Measurements from ENCODE around the gene DYNC1LI2. TPM values are rescaled to one million over a fixed set of nuclear protein-coding genes. Genes with fewer than 3 reads are reported as not detected.

DYNC1LI2 gene
- total RNA-seq, 2 experiments from 2014 or later = 56.5 to 63.1 TPM

DNA sequence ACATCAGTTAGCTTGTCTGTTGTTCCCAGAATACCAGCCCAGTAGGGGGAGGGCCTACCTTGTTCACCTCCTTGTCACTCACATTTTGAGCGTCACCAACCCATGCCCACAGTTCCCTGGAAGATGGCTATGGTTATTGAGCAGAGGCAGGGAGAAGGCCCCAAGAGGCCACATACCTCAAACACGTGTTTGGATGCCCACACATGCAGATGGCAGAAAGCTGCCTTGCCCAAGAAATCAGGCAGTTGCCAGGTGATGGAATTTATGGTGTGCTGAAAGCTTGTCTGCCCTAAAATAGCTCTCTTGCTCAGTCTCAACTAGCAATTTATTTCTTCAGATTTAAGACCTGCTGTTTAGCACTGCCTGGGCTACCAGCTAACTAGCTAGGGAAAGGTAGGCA is 38.3 kb downstream of the DYNC1LI2 start:
- H3K27me3 Mint-ChIP-seq (ENCODE audit: low read depth) = peaks cover 11% of the 10 kb centered on the region
- H3K4me3 Mint-ChIP-seq = no peak overlapping the region
- no peaks in the 10 kb centered on the region for H3K9me3 Mint-ChIP-seq (ENCODE audit: insufficient read depth)
- ATAC-seq (no peak), DNase-seq (no peak)
- POLR2A ChIA-PET = no interaction called here
- H3K4me1 Mint-ChIP-seq (ENCODE audit: low read depth) = no peaks in the 10 kb centered on the region
- H3K27ac Mint-ChIP-seq = no peak overlapping the region
- CTCF ChIA-PET = interaction anchor here (0.7 to 2.9 kb wide), 5 partner anchors 15 to 105 kb away, joined by 3 to 11 read pairs (median 3); no protein-coding TSS in a partner anchor
- peaks cover 4% of the 10 kb centered on the region for H3K36me3 Mint-ChIP-seq (ENCODE audit: low read depth)

DNA sequence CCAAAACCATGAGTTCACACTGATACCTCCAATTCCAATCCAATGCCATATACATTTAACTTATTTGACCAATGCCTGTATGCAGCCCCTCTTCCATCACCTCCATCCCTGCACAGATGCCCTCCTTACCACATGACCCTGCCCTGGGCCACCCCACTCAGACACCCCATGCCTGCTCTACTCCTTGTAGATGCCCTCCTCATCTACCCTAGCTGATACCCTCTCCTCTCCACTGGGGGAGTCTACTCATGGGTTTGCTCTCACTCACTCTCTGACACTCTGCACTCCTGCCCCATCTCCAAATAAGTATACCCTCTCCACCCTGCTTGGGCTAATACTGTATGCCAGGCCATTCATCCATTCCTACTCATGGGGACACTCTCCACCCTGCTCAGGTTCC is 38.9 kb downstream of the DYNC1LI2 start:
- no peak for ATAC-seq

DNA sequence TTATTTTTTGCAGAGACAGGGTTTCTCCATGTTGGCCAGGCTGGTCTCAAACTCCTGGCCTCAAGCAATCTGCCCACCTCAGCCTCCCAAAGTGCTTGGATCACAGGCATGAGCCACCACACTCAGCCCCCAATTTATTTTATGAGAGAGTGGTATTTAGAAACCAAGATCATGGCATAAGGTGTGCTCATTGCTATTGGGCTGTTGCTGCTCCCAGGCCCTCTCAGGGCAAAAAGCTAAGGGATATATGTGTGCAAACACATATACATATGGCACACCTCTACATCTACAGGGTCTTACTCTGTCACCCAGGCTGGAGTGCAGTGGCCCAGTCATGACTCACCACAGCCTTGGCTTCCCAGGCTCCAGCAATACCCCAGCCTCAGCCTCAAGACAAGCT is 39.8 kb downstream of the DYNC1LI2 start:
- ATAC-seq (no peak), DNase-seq (no peak)
- no peaks in the 10 kb centered on the region for H3K4me1 Mint-ChIP-seq (ENCODE audit: low read depth)
- peaks cover 17% of the 10 kb centered on the region for H3K27me3 Mint-ChIP-seq (ENCODE audit: low read depth)
- CTCF ChIA-PET = interaction anchor here (0.6 to 2.9 kb wide), 2 partner anchors 16 to 22 kb away, joined by 3 to 11 read pairs; no protein-coding TSS in a partner anchor
- H3K36me3 Mint-ChIP-seq (ENCODE audit: low read depth) = no peaks in the 10 kb centered on the region
- H3K27ac Mint-ChIP-seq = no peak overlapping the region
- H3K9me3 Mint-ChIP-seq (ENCODE audit: insufficient read depth) = no peaks in the 10 kb centered on the region
- H3K4me3 Mint-ChIP-seq = no peak overlapping the region
- POLR2A ChIA-PET = no interaction called here

More for the DNA sequence above, 38.9 kb downstream of the DYNC1LI2 start:
- Mint-ChIP-seq H3K27me3 (ENCODE audit: low read depth) (peaks cover 14% of the 10 kb centered on the region), H3K4me1 (ENCODE audit: low read depth) (no peaks in the 10 kb centered on the region), H3K27ac (no peak overlapping the region), H3K36me3 (ENCODE audit: low read depth) (peaks cover 4% of the 10 kb centered on the region), H3K9me3 (ENCODE audit: insufficient read depth) (no peaks in the 10 kb centered on the region), H3K4me3 (no peak overlapping the region)
- POLR2A ChIA-PET = interaction anchor here (0.6 kb wide), 1 partner anchor 24 kb away, joined by 5 read pairs; no protein-coding TSS in a partner anchor
- CTCF ChIA-PET = interaction anchor here (1.0 to 2.9 kb wide), 3 partner anchors 15 to 104 kb away, joined by 3 to 11 read pairs (median 4); no protein-coding TSS in a partner anchor
- DNase-seq = no peak

DNA sequence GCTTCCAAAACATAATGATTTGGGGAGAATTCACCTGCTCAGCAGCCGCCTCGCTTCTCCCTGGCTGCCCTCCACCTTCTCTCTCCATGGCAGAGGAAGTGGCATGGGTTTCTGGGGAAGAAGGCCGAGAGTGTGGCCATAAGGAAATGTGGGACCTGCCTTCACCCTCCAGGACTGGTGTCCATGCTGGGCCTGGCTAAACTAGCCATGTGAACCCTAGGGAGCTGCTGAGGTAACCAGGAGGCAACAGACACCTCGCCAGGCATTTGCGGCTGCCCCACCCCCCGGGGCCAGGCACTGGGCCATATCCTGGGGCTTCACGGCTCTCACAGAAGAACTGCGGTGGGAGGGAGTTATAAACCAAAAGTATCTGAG is 44.9 kb downstream of the DYNC1LI2 start:
- Mint-ChIP-seq H3K9me3 (ENCODE audit: insufficient read depth) (no peaks in the 10 kb centered on the region), H3K4me1 (ENCODE audit: low read depth) (no peaks in the 10 kb centered on the region), H3K27ac (no peak overlapping the region), H3K27me3 (ENCODE audit: low read depth) (peaks cover 25% of the 10 kb centered on the region), H3K36me3 (ENCODE audit: low read depth) (no peaks in the 10 kb centered on the region), H3K4me3 (no peak overlapping the region)
- CTCF ChIA-PET = no interaction called here
- DNase-seq = no peak
- no peak for ATAC-seq
- POLR2A ChIA-PET = no interaction called here

DNA sequence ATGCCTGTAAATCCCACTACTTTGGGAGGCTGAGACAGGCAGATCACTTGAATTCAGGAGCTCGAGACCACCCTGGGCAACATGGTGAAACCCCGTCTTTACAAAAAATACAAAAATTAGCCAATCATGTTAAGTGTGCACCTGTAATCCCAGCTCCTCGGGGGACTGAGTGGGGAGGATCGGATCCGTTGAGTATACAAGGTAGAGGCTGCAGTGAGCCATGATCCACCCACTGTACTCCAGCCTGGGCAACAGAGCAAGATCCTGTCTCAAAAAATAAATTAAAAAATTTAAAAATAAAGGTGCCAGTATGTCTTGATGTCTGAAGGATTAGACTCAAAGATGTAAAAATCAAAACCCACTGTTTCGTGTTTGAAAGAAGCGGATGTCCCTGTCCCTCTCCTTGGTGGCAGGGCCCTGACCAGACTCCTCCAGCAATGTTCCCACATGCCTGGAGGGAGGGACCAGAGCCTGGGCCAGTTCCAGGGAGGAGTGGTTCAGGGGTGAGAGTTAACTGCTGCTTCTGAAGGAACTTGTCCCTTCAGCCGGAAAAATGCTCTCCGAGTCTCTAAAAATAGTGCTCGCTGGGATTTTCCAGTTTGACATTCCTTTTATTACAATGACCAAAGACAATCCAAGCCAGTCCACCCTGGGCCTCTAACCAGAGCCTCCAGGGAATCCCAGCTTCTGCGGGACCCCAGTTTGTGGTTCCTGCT is 45.5 kb downstream of the DYNC1LI2 start:
- DNase-seq (no peak), ATAC-seq (no peak)
- Mint-ChIP-seq H3K27me3 (ENCODE audit: low read depth) (peaks cover 26% of the 10 kb centered on the region), H3K9me3 (ENCODE audit: insufficient read depth) (no peaks in the 10 kb centered on the region), H3K4me3 (no peak overlapping the region), H3K27ac (no peak overlapping the region), H3K4me1 (ENCODE audit: low read depth) (peaks cover 2% of the 10 kb centered on the region), H3K36me3 (ENCODE audit: low read depth) (no peaks in the 10 kb centered on the region)
- CTCF ChIA-PET = no interaction called here
- POLR2A ChIA-PET = no interaction called here

DNA sequence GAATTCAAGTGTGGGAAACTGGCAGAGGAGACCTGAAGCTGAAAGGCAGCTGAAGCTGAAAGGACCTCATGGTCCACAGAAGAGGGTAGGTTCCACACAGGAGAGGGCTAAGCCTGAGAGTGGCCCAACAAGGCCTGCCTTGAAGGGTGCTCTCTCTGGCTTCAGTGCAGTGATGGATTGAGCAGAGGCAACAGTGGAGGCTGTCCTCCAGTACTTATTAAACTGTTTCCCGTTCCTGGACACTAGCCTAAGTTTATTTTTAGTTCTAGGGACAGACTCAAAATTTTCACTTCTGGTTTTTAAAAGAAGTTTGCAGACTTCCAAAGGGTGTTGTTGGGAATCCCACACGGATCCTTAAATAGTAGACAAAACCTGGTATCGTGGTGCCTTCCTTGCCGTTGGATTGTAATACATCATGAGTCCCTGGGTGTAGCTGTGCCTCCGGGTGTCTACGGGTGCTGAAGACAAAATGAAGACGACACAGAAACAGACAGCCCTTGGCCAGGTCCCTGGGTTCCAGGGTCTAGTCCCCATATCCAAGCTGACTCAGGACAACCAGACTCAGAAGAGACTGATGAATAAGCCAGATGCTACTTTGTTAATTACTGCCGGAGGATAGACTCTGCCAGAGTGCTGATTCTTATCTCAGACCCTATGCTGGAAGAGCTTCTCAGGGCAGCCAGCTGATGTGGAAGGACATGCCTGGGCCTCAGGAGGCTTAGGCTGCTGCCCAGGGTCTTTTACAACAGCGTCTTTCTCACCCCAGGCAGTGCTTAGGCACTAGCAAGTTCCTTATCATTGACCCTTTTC is 47.8 kb downstream of the DYNC1LI2 start:
- CTCF ChIA-PET = no interaction called here
- H3K4me3 Mint-ChIP-seq = no peak overlapping the region
- no peaks in the 10 kb centered on the region for H3K9me3 Mint-ChIP-seq (ENCODE audit: insufficient read depth)
- no peaks in the 10 kb centered on the region for H3K36me3 Mint-ChIP-seq (ENCODE audit: low read depth)
- H3K27ac Mint-ChIP-seq = no peak overlapping the region
- H3K27me3 Mint-ChIP-seq (ENCODE audit: low read depth) = peaks cover 30% of the 10 kb centered on the region
- POLR2A ChIA-PET = no interaction called here
- peaks cover 4% of the 10 kb centered on the region for H3K4me1 Mint-ChIP-seq (ENCODE audit: low read depth)
- no peak for ATAC-seq
- no peak for DNase-seq

DNA sequence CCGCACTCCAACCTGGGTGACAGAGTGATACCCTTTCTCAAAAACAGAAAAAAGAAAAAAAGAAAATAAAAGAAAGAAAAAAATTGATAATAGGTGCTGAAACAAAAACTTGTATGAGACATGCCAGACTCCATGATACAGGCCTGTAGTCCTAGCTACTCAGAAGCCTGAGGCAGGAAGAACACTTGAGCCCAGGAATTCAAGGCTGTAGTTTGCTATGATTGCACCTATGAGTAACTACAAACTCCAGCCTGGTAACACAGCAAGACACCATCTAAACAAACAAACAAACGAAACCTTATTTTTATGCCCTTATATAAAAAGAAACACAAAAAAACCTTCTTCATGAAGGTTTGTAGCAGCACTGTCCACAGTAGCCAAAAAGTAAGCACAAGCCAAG is 49.9 kb downstream of the DYNC1LI2 start:
- no peaks in the 10 kb centered on the region for H3K9me3 Mint-ChIP-seq (ENCODE audit: insufficient read depth)
- H3K36me3 Mint-ChIP-seq (ENCODE audit: low read depth) = no peaks in the 10 kb centered on the region
- ATAC-seq = no peak
- H3K4me3 Mint-ChIP-seq = no peak overlapping the region
- ChIA-PET POLR2A (no interaction called here), CTCF (interaction anchor here (1.7 kb wide), 1 partner anchor 51 kb away, joined by 7 read pairs; no protein-coding TSS in a partner anchor)
- peaks cover 32% of the 10 kb centered on the region for H3K27me3 Mint-ChIP-seq (ENCODE audit: low read depth)
- peaks cover 10% of the 10 kb centered on the region for H3K4me1 Mint-ChIP-seq (ENCODE audit: low read depth)
- no peak overlapping the region for H3K27ac Mint-ChIP-seq
- DNase-seq = no peak

DNA sequence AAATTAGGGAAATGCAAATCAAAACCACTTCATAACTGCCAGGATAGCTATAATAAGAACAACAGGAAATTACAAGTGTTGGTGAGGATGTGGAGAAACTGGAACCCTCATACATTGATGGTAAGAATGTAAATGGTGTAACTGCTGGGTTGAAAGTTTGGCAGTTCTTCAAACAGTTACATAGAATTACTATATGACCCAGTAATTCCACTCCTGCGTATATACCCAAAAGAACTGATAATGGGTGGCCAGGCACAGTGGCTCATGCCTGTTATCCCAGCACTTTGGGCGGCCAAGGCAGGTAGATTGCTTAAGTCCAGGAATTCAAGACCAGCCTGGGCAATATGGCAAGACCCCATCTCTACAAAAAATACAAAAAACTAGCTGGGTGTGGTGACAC is 50.4 kb downstream of the DYNC1LI2 start:
- Mint-ChIP-seq H3K9me3 (ENCODE audit: insufficient read depth) (no peaks in the 10 kb centered on the region), H3K4me1 (ENCODE audit: low read depth) (peaks cover 10% of the 10 kb centered on the region), H3K4me3 (no peak overlapping the region), H3K27me3 (ENCODE audit: low read depth) (peaks cover 32% of the 10 kb centered on the region), H3K27ac (no peak overlapping the region), H3K36me3 (ENCODE audit: low read depth) (no peaks in the 10 kb centered on the region)
- ATAC-seq (no peak), DNase-seq (no peak)
- POLR2A ChIA-PET = no interaction called here
- CTCF ChIA-PET = interaction anchor here (1.7 kb wide), 1 partner anchor 50 kb away, joined by 7 read pairs; no protein-coding TSS in a partner anchor

DNA sequence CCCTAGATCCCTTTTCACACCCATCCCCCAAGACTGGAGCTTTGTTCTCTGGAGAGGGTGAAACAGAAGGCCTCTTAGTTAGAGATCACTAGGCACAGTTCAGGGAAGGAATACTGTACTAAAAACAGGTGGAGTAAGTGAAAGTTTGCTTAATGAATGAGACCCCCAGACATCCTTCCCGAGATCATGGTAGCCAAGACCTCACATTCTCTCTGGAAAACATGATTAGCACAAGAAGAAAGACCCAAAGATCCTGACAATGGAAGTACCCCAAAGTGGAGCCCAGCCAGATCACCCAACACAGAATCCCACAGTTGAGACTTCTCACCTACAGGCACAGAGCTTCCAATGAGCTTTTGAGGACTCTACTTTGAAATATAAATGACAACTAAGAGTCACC is 51.5 kb downstream of the DYNC1LI2 start:
- no peaks in the 10 kb centered on the region for H3K36me3 Mint-ChIP-seq (ENCODE audit: low read depth)
- ChIA-PET CTCF (interaction anchor here (0.9 to 1.7 kb wide), 3 partner anchors 49 to 91 kb away, joined by 3 to 7 read pairs (median 3); no protein-coding TSS in a partner anchor), POLR2A (no interaction called here)
- no peaks in the 10 kb centered on the region for H3K9me3 Mint-ChIP-seq (ENCODE audit: insufficient read depth)
- peaks cover 41% of the 10 kb centered on the region for H3K27me3 Mint-ChIP-seq (ENCODE audit: low read depth)
- DNase-seq = no peak
- peaks cover 20% of the 10 kb centered on the region for H3K4me1 Mint-ChIP-seq (ENCODE audit: low read depth)
- no peak overlapping the region for H3K27ac Mint-ChIP-seq
- H3K4me3 Mint-ChIP-seq = no peak overlapping the region
- no peak for ATAC-seq

DNA sequence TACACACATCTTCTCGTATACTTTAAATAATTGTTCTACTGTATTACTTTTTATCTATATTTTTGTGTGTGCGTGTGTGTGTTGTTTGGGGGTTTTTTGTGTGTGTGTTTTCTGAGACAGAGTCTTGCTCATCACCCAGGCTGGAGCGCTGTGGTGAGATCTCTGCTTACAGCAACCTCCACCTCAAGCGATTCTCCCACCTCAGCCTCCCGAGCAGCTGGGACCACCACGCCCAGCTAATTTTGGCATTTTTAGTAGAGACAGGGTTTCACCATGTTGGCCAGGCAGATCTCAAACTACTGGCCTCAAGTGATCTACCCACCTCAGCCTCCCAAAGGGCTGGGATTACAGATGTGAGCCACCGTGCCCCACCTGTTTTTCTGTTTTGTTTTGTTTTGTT is 53.4 kb downstream of the DYNC1LI2 start:
- Mint-ChIP-seq H3K9me3 (ENCODE audit: insufficient read depth) (no peaks in the 10 kb centered on the region), H3K4me3 (no peak overlapping the region), H3K27me3 (ENCODE audit: low read depth) (peaks cover 43% of the 10 kb centered on the region), H3K36me3 (ENCODE audit: low read depth) (no peaks in the 10 kb centered on the region), H3K27ac (no peak overlapping the region), H3K4me1 (ENCODE audit: low read depth) (peaks cover 23% of the 10 kb centered on the region)
- ATAC-seq = no peak
- DNase-seq = no peak
- ChIA-PET POLR2A (no interaction called here), CTCF (interaction anchor here (1.2 to 4.2 kb wide), 3 partner anchors 13 to 47 kb away, joined by 3 to 12 read pairs (median 5); no protein-coding TSS in a partner anchor)

DNA sequence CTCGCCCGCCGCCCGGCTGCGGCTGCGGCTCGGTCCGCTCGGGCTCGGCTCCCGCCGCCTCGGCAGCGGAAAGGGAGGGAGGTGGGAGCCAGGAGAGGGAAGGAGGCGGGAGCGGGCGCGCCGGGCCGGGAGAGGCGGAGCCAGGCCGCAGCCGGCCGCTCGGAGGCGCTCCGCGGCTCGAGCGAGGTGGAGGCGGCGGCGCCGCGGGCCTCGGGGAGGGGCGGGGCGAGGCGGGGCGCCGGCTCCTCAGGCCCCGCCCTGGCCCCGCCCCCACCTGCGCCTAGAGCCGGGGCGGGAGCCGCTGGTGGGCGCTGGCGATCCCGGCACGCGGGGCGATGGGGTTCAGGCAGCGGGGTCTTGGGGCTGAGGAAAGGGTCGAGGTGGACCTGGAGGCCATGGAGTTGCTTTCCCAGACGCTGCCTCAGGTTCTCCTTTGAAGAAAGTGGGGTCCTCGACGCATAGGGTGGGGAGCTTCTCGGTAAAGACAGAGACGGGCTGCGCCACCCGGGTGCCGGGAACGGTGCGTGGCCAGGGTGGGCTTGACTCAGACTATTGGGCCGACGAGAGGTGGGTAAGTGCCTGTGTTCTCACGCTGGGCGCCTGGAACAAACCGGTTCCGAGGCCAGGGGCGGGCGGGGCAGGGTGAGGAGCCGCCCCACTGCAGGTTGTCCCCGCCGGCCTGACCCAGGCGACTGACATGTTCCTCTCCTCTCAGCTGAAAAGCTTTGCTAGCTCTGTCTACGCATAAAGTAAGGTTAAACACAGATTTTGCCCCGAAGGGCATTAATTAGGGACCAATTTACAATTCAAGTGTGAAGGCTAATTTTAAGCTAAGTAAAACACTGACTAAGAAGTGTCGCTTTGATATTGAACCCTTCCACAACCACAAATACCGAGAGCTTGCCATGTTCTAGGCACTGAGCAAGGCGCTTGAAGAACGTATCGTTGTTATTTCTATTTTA is 54.5 kb downstream of the DYNC1LI2 start, which contains the start of gene CMTM4:
TSS of gene CMTM4 (minus strand) at position 75 of the 962 bp plus-strand sequence. CDS start 218 bp downstream, outside the sequence.
- DNase-seq = peak; percentile 72
- H3K27me3 Mint-ChIP-seq (ENCODE audit: low read depth) = peaks cover 41% of the 10 kb centered on the region
- no peaks in the 10 kb centered on the region for H3K36me3 Mint-ChIP-seq (ENCODE audit: low read depth)
- no peaks in the 10 kb centered on the region for H3K9me3 Mint-ChIP-seq (ENCODE audit: insufficient read depth)
- CTCF ChIA-PET = interaction anchor here (1.2 to 4.2 kb wide), 5 partner anchors 12 to 134 kb away, joined by 3 to 12 read pairs (median 5); partner anchors contain the start of gene NAE1
- POLR2A ChIA-PET = interaction anchor here (0.6 kb wide), 1 partner anchor 32 kb away, joined by 3 read pairs; no protein-coding TSS in a partner anchor
- peak; percentile 94 for ATAC-seq
- peak within 1 kb of the TSS; percentile 75 for H3K4me3 Mint-ChIP-seq
- peaks cover 23% of the 10 kb centered on the region for H3K4me1 Mint-ChIP-seq (ENCODE audit: low read depth)
- H3K27ac Mint-ChIP-seq = peak within 1 kb of the TSS; percentile 20
